Effector CD8-positive, alpha-beta T cell (primary cell): ENCODE results near the gene ITFG1.

ENCODE experiments used
- DNase-seq: peaks from one replicate; lab custom pipeline; 2025; lab: John Stamatoyannopoulos, UW
- total RNA-seq, 4 experiments: gene quantifications; one replicate each; lab custom pipeline; 2026; lab: John Stamatoyannopoulos, UW

Gene ITFG1
- 29.7 to 36.5 (median 30.3) reads per million in 4 experiments for total RNA-seq

GRCh38 chr16:47460711-47461597, at the start of gene ITFG1, which contains the start of gene PHKB:
TSS of gene ITFG1 (minus strand) at chr16:47461063. CDS start at chr16:47461045, 18 bp downstream.
TSS of gene PHKB (plus strand) at chr16:47461331. CDS start at chr16:47461351, 20 bp downstream.
- DNase-seq: peak; percentile 90

DNA sequence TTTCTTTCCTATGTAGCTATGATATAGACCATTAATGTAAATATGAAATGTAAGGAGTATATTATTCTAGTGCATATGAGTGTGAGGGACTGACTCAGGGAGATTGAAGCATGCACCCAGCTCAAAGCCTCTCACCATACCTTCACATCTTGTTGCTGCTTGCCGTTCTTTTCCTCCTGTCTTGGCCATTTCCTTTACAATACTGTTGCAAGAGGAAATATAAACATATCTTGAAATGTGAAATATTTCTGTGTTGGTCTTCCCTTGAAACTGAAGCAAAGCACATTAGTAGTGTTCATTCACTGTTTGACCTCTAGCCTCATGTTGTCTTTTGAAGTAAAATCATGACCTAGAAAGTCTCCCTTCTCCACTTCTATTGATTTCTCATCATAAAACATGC, 46.8 kb upstream of the ITFG1 start:
- DNase-seq: no peak

DNA sequence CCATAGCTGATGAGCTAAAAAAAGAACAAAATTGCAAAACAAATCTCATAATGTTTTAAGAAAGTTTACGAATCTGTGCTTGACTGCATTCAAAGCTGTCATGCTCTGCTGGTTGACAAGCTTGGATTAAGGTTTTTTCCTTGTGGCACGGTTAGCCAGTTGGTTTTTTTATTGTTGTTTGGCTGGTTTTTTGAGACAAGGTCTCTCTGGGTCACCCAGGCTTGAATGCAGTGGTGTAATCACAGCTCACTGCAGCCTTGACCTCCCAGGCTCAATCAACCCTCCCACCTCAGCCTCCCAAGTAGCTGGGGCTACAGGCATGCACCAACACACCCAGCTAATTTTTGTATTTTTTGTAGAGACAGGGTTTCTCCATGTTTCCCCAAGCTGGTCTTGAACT, 45.9 kb upstream of the ITFG1 start:
- no peak for DNase-seq

DNA sequence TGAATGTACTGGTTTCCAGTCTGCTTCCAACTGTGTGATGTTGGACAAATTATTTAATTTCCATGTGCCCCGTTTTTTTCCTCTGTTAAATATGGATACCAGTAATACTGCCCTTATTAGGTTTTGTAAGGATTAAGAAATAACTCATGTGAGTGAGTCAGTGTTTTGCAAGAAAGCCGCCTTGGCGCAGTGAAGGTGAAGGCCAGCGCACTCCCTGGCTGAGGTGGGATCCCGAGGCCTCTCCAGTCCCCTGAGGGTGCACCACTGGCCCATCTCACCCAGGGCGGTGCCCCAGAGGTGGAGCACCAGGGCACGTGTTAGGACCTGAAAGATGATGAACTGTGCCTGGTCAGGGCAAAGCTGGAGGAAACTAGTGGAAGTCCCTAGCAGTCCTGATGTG, 43.7 kb upstream of the ITFG1 start:
- no peak for DNase-seq

- no peak for DNase-seq
Measured at GRCh38 chr16:47503936-47504335, 43.1 kb upstream of the ITFG1 start.

GRCh38 chr16:47499700-47500264, 38.9 kb upstream of the ITFG1 start:
- no peak for DNase-seq

DNA sequence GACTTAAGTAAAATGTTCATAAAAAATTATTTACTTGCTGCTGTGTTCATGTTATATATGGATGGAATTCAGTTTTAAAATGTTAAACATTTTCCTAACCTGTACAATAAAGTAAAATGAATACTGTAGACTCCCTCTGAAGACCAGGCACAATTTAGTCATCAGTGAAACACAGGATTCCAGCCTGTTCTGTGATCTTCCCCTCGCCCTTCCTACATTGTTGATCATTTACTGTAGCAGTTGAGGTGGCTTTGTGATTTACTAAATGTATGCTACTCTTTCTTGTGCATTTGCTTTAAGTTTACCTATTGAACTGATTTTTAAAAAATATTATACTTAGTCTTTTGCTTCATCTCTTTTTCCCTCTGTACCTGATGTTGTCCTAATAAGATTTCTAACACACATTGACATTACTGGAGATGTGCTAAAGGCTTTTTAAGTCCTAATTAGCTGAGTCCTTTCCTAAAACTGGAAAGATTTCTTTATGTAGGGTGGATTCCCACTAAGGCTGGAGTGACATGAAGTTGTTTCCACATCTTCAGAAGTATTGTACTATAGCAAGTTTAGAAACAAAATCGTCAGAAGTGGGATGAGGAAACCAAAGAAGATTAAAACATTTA, 38.3 kb upstream of the ITFG1 start:
- DNase-seq: no peak

DNA sequence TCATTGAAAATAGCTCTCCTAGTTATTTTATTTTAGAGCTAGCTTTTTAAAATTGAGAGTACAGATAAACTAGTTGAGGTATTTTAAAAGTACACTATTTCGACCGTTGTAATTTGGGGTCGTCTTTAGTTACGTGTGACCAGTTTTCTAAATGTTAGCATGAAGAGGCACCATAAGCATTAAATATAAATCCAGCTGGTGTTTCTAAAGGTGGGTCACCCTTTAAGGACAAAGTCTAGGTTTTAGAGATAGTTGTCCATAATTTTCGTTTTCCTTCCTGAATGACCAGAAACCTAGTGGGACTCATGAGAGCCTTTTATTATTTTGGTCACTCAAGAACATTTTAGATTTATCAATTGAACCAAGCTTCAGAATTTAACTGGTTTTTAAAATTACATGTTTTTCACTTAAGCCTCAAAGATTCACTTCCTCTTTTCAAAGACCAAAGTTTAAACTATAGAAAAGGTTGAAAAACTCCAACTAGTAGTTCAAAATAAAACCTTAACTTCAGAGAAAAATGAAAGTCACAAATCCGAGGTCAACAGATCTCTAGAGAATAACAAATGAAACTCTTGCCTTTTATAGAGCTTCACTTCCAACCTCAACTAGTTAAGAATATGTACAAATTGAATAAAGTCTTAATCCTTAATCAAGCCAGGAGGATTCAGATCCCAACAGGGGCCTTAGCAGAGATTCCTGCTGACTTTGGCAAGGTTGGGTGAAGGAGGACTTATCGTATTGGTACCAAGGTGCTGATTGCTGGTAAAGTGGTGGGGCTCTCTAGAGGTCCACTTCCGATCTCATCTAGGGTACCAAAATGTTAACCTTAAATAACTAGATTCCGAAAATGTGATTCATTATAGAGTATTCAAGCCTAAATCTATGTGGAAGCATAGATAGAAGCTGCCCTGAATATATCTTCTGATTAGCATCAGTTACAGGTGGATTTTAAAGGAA, 32.8 kb upstream of the ITFG1 start:
- no peak for DNase-seq

GRCh38 chr16:47492428-47493377, 31.8 kb upstream of the ITFG1 start:
- no peak for DNase-seq

DNA sequence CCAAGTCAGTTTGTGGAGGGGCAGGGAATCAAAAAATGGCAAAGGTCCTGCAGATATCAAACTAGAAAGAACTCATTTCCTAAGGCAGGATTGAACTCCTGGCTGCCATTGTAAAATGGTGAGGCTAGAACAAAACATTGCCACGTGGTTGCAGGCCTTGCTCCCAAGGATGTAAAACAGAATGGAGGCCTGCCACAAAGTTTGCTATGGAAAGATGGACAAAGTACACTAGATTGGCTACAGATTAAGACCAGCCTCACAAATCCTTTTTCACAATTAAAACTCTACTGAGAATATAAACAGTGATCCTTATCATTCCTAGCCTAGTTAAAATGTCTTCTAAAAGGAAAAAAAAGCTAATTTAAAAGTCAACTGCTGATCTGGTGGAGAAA, 31.2 kb upstream of the ITFG1 start:
- no peak for DNase-seq

- no peak for DNase-seq
Measured at GRCh38 chr16:47490471-47490870, 29.6 kb upstream of the ITFG1 start.

- DNase-seq: no peak
Measured at GRCh38 chr16:47488051-47488450, 27.2 kb upstream of the ITFG1 start.

- no peak for DNase-seq
Measured at GRCh38 chr16:47486856-47487255, 26.0 kb upstream of the ITFG1 start.

GRCh38 chr16:47483616-47484015, 22.8 kb upstream of the ITFG1 start:
- DNase-seq: no peak

DNA sequence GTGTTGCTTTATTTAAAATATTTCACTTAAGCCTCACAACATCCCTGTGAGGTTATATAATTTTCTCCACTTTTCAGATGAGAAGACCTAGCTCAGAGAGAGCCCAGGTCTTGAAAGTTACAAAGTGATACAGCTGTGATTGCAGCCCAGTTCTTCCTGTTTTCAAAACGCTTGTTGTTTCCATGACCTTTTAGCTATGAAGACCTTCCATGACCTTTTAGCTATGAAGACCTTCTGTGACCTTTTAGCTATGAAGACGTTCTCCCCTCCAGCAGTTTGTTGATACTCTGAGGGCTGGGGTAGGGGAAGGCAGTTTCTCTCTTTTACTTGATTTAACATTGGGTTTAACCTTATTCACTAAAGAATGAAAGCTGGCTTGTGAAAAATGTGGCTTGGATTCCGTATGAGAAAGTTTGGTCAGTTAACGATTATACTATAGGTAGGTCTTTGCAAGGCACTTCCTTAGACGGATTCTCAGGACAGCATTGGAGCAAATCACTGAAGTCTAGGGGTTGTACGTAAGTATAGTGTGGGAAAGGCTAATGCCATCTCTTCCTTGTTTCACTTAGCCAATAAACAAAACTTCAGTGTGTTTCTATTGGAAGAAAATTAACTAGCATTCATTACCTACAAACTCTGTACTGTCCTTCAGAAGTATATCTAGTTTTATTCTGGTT, 21.0 kb upstream of the ITFG1 start:
- DNase-seq: no peak

DNA sequence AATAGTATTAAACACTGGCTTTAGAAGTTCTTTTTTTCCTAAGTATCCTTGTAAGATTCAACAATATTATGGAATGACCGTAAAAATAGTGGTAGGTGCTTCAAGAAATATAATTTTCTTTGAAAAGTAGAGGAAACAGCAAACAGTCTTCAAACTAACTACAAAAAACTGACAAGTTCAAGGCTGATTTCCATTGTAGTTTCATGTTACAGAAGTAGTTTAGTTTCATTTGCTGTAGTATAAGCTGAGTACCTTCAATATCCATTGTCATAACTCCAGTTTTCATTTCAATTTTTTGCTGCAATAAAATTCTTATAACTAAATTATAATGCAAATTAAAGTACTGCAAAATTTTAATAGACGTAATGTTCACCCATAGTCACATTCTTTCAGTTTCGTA, 19.5 kb upstream of the ITFG1 start:
- DNase-seq: no peak

GRCh38 chr16:47477679-47478078, 16.8 kb upstream of the ITFG1 start:
- no peak for DNase-seq

DNA sequence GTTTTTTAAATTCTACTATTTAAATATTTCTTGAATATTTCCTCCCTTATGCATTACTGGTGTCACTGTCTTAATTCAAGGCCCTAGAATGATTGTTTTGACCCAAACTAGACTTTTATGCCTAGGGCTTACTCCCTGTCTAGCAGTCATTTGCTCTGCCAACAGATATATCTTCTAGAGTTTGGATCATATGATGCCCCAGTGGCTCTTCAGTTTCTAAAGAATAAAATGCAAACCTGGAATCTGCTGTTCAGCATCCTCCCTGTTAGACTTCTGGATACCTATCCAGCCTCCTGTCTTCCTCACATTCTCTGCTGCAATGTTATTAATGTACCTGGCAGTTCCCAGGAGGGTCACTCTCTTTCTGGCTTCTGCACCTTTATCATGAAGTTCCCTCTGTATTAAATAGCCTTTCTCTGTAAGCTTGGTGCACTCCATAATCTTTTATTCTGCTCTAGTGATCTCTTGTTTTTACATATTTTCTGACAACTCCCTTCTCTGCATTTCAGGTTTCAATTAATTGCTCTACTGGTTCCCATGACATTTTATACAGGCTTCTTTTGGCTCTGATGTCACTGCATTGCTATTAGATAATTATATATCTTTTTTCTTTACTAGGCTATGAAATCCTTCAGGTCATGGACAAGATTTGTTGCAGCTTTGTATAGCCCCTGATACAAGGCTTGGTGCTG, 15.9 kb upstream of the ITFG1 start:
- no peak for DNase-seq

GRCh38 chr16:47475786-47476185, 14.9 kb upstream of the ITFG1 start:
- DNase-seq: no peak
